Measurements from ENCODE around the gene RAB11FIP5.

DNA sequence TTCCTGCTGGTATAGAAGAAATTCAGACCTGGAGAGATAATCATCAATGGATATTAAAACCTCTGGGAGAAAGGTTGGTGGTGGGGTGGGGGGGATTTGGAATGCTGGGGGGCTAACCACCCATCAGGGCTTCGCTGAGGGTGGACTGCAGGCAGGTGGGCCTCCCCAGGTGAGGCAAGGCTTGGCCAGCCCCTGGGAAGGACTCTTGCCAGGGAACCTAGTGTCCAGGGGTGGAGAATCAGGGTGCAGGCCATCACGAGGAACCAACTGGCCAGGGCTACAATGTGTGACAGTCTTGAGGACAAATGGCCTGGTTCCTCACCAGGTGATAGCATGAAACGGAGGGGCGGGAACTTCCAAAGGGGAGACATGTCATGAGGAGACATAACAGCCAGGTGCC lies 11.8 kb downstream of the RAB11FIP5 start:
- TF ChIP-seq POLR2A (IDR thresholded peaks at IDR 0.05) (no peak), EP300 (IDR thresholded peaks at IDR 0.05) (no peak)
- TF ChIP-seq, protein P1, sequence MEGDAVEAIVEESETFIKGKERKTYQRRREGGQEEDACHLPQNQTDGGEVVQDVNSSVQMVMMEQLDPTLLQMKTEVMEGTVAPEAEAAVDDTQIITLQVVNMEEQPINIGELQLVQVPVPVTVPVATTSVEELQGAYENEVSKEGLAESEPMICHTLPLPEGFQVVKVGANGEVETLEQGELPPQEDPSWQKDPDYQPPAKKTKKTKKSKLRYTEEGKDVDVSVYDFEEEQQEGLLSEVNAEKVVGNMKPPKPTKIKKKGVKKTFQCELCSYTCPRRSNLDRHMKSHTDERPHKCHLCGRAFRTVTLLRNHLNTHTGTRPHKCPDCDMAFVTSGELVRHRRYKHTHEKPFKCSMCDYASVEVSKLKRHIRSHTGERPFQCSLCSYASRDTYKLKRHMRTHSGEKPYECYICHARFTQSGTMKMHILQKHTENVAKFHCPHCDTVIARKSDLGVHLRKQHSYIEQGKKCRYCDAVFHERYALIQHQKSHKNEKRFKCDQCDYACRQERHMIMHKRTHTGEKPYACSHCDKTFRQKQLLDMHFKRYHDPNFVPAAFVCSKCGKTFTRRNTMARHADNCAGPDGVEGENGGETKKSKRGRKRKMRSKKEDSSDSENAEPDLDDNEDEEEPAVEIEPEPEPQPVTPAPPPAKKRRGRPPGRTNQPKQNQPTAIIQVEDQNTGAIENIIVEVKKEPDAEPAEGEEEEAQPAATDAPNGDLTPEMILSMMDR (IDR thresholded peaks at IDR 0.05): no peak
